Activated naive CD4-positive, alpha-beta T cell treated with anti-CD3 and anti-CD28 coated beads, Interleukin-2, amount 50 U/mL, for 72 hours (primary cell): ENCODE results near the gene PPP3R1. TPM values are rescaled to one million over a fixed set of nuclear protein-coding genes. Genes with fewer than 3 reads are reported as not detected.

Experiments
- ATAC-seq, 2 donors: fragments of 150-1000 bp; cut with Tn5 transposase; 2 replicates each; pipeline ENCODE4 v1.10.0; 2021; ENCODE audit warnings: mild to moderate bottlenecking in 2 of 2, moderate library complexity in 2 of 2
- DNase-seq, 2 donors: peaks; one replicate each; pipeline ENCODE4 v3.0.0; 2021 to 2022; ENCODE audit warnings: low spot score in 2 of 2
- H3K27ac Mint-ChIP-seq, 2 donors: one replicate each; pipeline ENCODE4 v1.8.0; 2022; ENCODE audit warnings: mild to moderate bottlenecking in 2 of 2, mixed read lengths in 2 of 2
- H3K36me3 Mint-ChIP-seq, 2 donors: one replicate each; pipeline ENCODE4 v1.8.0; 2022; ENCODE audit warnings: mixed read lengths in 2 of 2
- H3K9me3 Mint-ChIP-seq, 2 donors: one replicate each; pipeline ENCODE4 v1.8.0; 2022; ENCODE audit warnings: mixed read lengths in 2 of 2
- total RNA-seq, 2 donors: library from RNA; stranded (reverse); gene quantifications; one replicate each; pipeline ENCODE4 v1.2.3, GENCODE V29; 2022

PPP3R1 gene
- total RNA-seq, 2 donors from 2014 or later, result 61.5 to 69.1 TPM

DNA sequence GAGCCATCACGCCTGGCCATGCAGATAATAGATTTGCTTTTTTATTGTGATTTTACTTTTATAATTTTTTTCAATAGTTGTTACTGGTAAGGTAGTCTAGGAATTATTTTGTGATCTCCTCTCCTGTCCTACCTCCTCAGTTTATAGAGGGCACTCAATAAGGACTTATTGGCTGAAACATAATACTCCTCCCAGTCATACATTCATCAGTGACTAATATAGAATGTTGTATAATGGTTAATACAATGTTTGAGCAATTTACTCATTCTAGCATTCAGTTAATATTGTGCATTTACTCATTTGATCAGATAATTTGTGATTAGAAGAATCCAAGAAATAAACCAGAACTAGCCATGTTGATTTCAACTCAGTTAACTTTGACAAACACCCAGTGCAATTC lies 25.8 kb upstream of the PPP3R1 start:
- ATAC-seq (no peak), DNase-seq (no peak)
- no peaks in the 10 kb centered on the region for H3K36me3 Mint-ChIP-seq
- H3K27ac Mint-ChIP-seq, result no peak overlapping the region
- no peaks in the 10 kb centered on the region for H3K9me3 Mint-ChIP-seq

- Mint-ChIP-seq H3K36me3 (no peaks in the 10 kb centered on the region), H3K9me3 (no peaks in the 10 kb centered on the region), H3K27ac (no peak overlapping the region)
- ATAC-seq (no peak), DNase-seq (no peak)
Observed at GRCh38 chr2:68274022-68274421, 21.7 kb upstream of the PPP3R1 start.

- no peaks in the 10 kb centered on the region for H3K9me3 Mint-ChIP-seq
- no peak for ATAC-seq
- no peak for DNase-seq
- H3K27ac Mint-ChIP-seq, result no peak overlapping the region
- no peaks in the 10 kb centered on the region for H3K36me3 Mint-ChIP-seq
Observed at GRCh38 chr2:68272246-68272994, 20.1 kb upstream of the PPP3R1 start.

GRCh38 chr2:68266655-68267054 lies 14.3 kb upstream of the PPP3R1 start:
- no peaks in the 10 kb centered on the region for H3K9me3 Mint-ChIP-seq
- no peak overlapping the region for H3K27ac Mint-ChIP-seq
- no peak for DNase-seq
- no peaks in the 10 kb centered on the region for H3K36me3 Mint-ChIP-seq
- no peak for ATAC-seq

DNA sequence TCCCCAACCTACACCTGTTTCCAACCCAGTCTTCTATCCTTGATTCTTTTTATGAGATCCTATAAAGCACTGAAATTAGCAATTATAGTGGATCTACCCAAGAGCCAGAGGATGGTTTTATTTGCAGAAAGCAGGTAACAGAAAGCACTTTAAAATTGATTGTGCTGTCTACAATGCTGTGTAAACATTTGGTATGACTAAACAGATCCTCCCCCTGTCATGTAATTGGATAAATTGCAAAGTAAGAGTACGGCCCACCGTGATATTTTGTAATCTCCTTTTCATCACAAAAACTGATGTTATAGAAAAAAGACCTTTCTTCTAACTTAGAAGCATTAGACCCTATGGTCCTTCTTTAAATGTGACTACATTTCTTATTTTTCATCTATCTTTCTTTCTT lies 11.3 kb upstream of the PPP3R1 start:
- DNase-seq, result no peak
- H3K36me3 Mint-ChIP-seq, result no peaks in the 10 kb centered on the region
- H3K9me3 Mint-ChIP-seq, result no peaks in the 10 kb centered on the region
- ATAC-seq, result no peak
- H3K27ac Mint-ChIP-seq, result no peak overlapping the region

- no peak overlapping the region for H3K27ac Mint-ChIP-seq
- DNase-seq, result no peak
- H3K9me3 Mint-ChIP-seq, result no peaks in the 10 kb centered on the region
- no peaks in the 10 kb centered on the region for H3K36me3 Mint-ChIP-seq
- no peak for ATAC-seq
Observed at GRCh38 chr2:68258851-68259250, 6.5 kb upstream of the PPP3R1 start.

DNA sequence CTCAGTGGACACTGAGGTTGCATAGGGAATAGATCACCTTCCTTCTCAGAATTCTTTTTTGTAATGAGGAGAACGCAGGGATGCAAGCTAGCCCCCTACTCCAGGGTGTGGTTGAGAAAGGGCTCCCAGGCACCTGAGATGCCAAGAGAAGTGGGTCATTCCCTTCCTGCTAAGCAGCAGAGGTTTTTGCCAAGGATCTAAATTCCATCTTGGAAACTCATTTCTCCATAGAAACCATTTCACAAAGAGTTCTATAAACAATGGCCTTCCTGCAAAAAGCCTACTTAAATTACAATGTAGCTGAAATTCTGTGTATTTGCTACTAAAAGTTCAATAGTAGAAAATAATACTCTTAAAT lies 3.7 kb upstream of the PPP3R1 start:
- H3K27ac Mint-ChIP-seq, result peak overlapping the region in 1 of 2 donors; percentile 44
- no peak for DNase-seq
- H3K36me3 Mint-ChIP-seq, result peaks cover 6 to 14% of the 10 kb centered on the region in 2 donors
- H3K9me3 Mint-ChIP-seq, result no peaks in the 10 kb centered on the region
- no peak for ATAC-seq

GRCh38 chr2:68253219-68254068 lies 1.1 kb upstream of the PPP3R1 start:
- peaks cover 19 to 28% of the 10 kb centered on the region in 2 donors for H3K36me3 Mint-ChIP-seq
- DNase-seq (peak in 1 of 2 donors; percentile 26), ATAC-seq (no peak)
- peak overlapping the region; percentile 97 to 98 for H3K27ac Mint-ChIP-seq
- H3K9me3 Mint-ChIP-seq, result no peaks in the 10 kb centered on the region

DNA sequence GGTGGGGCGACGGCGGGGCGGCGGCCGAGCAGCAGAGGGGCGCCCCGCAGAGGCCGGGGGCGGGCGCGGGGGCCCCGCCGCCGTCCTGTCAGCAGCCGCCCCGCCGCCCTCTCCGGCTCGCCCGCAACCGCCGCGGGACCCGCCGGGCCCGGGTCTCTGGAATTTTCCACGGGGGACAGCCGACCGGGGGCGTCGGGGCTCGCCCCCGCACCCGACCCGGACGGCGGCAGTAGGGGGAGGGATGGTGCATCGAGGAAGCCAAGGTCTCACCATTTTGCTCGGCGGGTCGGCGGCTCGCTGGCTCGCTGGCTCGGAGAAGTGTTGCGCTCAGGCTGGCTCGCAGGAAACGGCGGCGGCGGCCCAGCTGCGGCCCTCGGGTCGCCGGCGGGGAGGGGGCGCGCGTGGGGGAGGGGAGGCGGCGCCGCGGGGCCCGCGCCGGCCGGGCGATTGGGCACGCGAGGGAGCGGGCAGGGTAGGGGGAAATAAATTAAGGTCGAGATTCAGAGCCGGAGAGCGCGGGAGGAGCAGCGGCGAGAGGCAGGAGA lies 405 bp downstream of the PPP3R1 start:
- Mint-ChIP-seq H3K27ac (peak overlapping the region; percentile 93 to 97), H3K9me3 (no peaks in the 10 kb centered on the region), H3K36me3 (peaks cover 19 to 28% of the 10 kb centered on the region in 2 donors)
- ATAC-seq (peak; percentile 3 to 9), DNase-seq (peak; percentile 41 to 69)

- peak; percentile 65 to 71 for DNase-seq
- peak; percentile 56 to 63 for ATAC-seq
- H3K36me3 Mint-ChIP-seq, result peaks cover 19 to 28% of the 10 kb centered on the region in 2 donors
- no peaks in the 10 kb centered on the region for H3K9me3 Mint-ChIP-seq
- H3K27ac Mint-ChIP-seq, result peak overlapping the region; percentile 97 to 99
Observed at GRCh38 chr2:68251187-68251854, 1.0 kb downstream of the PPP3R1 start.

- Mint-ChIP-seq H3K27ac (peak overlapping the region; percentile 97 to 99), H3K9me3 (no peaks in the 10 kb centered on the region), H3K36me3 (peaks cover 19 to 28% of the 10 kb centered on the region in 2 donors)
- DNase-seq (no peak), ATAC-seq (peak in 1 of 2 donors; percentile 4)
Observed at GRCh38 chr2:68250652-68251186, 1.6 kb downstream of the PPP3R1 start.

DNA sequence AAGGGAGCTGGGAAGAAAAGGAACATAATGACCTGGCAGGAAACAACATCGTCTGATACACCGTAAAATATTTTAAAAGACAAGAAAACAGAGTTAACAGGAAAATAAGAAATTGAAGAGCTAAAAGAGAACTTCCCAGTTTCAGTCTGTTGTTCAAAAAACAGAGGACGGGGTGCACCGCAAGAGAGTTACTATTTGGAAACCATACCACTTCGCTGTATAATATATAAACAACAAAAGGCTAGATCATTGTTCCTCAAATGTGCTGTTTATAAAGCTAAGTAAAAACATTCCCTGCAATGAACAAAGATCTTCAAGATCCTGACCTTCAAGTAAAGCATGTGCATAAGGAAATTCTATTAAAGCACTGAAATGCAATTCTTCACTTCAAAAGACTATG lies 2.1 kb downstream of the PPP3R1 start:
- peak overlapping the region; percentile 97 to 99 for H3K27ac Mint-ChIP-seq
- H3K36me3 Mint-ChIP-seq, result peaks cover 19 to 28% of the 10 kb centered on the region in 2 donors
- no peak for ATAC-seq
- no peak for DNase-seq
- H3K9me3 Mint-ChIP-seq, result no peaks in the 10 kb centered on the region

GRCh38 chr2:68248806-68249205 lies 3.5 kb downstream of the PPP3R1 start:
- Mint-ChIP-seq H3K36me3 (peaks cover 19 to 28% of the 10 kb centered on the region in 2 donors), H3K27ac (no peak overlapping the region), H3K9me3 (no peaks in the 10 kb centered on the region)
- DNase-seq, result no peak
- ATAC-seq, result no peak

DNA sequence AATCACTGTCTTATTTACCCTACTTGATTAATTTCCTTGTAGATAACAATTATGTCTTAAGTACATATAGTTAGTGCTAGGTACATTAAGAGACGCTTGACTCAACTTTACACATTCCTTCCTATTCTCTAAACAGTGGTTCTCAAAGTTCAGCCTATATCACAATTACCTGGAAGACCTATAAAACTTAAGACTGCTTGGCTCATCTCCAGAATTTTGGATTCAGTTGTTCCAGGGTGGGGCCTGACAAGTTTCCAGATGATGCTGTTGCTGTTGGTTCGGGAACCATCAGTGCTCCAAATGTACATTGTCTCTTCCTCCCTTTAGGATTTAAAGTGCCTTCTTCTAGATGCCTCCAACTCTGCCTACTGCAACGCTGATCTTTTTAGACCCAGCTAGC lies 4.0 kb downstream of the PPP3R1 start:
- ATAC-seq (no peak), DNase-seq (no peak)
- Mint-ChIP-seq H3K36me3 (peaks cover 19 to 27% of the 10 kb centered on the region in 2 donors), H3K9me3 (no peaks in the 10 kb centered on the region), H3K27ac (no peak overlapping the region)

GRCh38 chr2:68246396-68246795 lies 5.9 kb downstream of the PPP3R1 start:
- Mint-ChIP-seq H3K9me3 (no peaks in the 10 kb centered on the region), H3K27ac (no peak overlapping the region), H3K36me3 (peaks cover 17% of the 10 kb centered on the region in 2 donors)
- DNase-seq, result no peak
- ATAC-seq, result no peak

GRCh38 chr2:68245672-68246071 lies 6.7 kb downstream of the PPP3R1 start:
- ATAC-seq (no peak), DNase-seq (no peak)
- H3K36me3 Mint-ChIP-seq, result peaks cover 9 to 10% of the 10 kb centered on the region in 2 donors
- H3K9me3 Mint-ChIP-seq, result no peaks in the 10 kb centered on the region
- H3K27ac Mint-ChIP-seq, result no peak overlapping the region

- ATAC-seq (no peak), DNase-seq (no peak)
- Mint-ChIP-seq H3K27ac (no peak overlapping the region), H3K36me3 (peaks cover 3 to 10% of the 10 kb centered on the region in 2 donors), H3K9me3 (no peaks in the 10 kb centered on the region)
Observed at GRCh38 chr2:68245066-68245465, 7.3 kb downstream of the PPP3R1 start.
